ENCODE data around the gene TBX6. TPM values are rescaled to one million over a fixed set of nuclear protein-coding genes. Genes with fewer than 3 reads are reported as not detected.

Gene TBX6
- total and polyA plus RNA-seq, 10 of the 15 experiments (the other 5 are each of a cell fraction or from before 2014, with no cell fraction given) = 0.08 to 0.90 (median 0.31) TPM; not detected in 2

DNA sequence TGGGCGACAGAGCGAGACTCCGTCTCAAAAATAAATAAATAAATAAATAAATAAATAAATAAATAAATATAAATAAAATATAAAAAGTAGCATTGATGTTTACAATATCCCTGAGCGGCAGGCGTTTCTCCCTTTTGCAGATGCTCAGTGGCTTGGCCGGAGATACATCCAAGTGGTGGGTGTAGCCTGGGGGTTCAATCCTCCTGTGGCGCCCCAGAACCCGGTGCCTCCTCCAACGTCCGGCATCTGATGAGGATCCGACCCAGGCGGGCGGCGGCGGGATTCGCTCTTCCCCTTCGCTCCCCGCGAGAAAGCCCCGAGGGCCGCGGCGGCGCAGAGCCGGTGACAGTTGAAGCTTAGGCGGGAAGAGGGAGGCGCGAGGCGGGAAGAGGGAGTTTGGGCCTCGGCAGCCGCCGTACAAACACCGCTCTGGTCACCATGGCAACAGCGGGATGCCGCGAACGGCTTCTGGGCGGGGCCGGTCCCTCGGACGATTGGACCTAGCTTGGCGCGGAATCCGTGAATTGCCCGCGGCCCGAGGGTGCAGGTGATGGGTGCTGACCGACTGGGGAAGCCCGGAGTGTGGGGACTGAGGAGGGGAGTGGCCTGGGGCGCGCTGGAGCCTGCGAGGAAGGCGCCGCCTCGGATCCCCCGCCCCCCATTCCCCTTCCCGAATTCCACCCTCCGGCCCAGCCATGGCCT, 38.9 kb downstream of the TBX6 start (continued):
- no peak for TF ChIP-seq BCL11A (IDR thresholded peaks at IDR 0.05; ENCODE audit: low read depth, low read length)
- TF ChIP-seq, protein P1, sequence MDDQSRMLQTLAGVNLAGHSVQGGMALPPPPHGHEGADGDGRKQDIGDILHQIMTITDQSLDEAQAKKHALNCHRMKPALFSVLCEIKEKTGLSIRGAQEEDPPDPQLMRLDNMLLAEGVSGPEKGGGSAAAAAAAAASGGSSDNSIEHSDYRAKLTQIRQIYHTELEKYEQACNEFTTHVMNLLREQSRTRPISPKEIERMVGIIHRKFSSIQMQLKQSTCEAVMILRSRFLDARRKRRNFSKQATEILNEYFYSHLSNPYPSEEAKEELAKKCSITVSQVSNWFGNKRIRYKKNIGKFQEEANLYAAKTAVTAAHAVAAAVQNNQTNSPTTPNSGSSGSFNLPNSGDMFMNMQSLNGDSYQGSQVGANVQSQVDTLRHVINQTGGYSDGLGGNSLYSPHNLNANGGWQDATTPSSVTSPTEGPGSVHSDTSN (IDR thresholded peaks at IDR 0.05; ENCODE audit: insufficient replicate concordance, low read depth, low read length) = no peak
- TF ChIP-seq TARDBP (IDR thresholded peaks at IDR 0.05; ENCODE audit: borderline replicate concordance) = no peak
- peak in 1 of 2 experiments; percentile 55; a peak in 2 of 4 replicates for TF ChIP-seq BHLHE40 (IDR thresholded peaks at IDR 0.05; ENCODE audit: borderline replicate concordance in 1 of 2, low read depth in 2 of 2, low read length in 1 of 2)
- peak; percentile 85 for TF ChIP-seq MYB (IDR thresholded peaks at IDR 0.05; ENCODE audit: borderline replicate concordance, low read depth, low read length)
- peak; percentile 92 for TF ChIP-seq MXI1 (IDR thresholded peaks at IDR 0.05; ENCODE audit: low read depth, low read length)
- TF ChIP-seq NFYB (IDR thresholded peaks at IDR 0.05; ENCODE audit: insufficient read depth, low read depth, low read length) = no peak
- no peak for TF ChIP-seq HDAC6 (IDR thresholded peaks at IDR 0.05; ENCODE audit: unreplicated experiment)
- no peak for TF ChIP-seq ZNF384 (IDR thresholded peaks at IDR 0.05; ENCODE audit: borderline replicate concordance, low read depth, low read length)
- peak; percentile 59 for TF ChIP-seq RELA (IDR thresholded peaks at IDR 0.05; ENCODE audit: borderline replicate concordance, partially characterized antibody)
- TF ChIP-seq, protein P2, sequence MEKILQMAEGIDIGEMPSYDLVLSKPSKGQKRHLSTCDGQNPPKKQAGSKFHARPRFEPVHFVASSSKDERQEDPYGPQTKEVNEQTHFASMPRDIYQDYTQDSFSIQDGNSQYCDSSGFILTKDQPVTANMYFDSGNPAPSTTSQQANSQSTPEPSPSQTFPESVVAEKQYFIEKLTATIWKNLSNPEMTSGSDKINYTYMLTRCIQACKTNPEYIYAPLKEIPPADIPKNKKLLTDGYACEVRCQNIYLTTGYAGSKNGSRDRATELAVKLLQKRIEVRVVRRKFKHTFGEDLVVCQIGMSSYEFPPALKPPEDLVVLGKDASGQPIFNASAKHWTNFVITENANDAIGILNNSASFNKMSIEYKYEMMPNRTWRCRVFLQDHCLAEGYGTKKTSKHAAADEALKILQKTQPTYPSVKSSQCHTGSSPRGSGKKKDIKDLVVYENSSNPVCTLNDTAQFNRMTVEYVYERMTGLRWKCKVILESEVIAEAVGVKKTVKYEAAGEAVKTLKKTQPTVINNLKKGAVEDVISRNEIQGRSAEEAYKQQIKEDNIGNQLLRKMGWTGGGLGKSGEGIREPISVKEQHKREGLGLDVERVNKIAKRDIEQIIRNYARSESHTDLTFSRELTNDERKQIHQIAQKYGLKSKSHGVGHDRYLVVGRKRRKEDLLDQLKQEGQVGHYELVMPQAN (conservative IDR thresholded peaks at IDR 0.05) = peak; percentile 95
- peak; percentile 77 for TF ChIP-seq SP1 (IDR thresholded peaks at IDR 0.05; ENCODE audit: low read depth, low read length)
- TF ChIP-seq, protein P3, sequence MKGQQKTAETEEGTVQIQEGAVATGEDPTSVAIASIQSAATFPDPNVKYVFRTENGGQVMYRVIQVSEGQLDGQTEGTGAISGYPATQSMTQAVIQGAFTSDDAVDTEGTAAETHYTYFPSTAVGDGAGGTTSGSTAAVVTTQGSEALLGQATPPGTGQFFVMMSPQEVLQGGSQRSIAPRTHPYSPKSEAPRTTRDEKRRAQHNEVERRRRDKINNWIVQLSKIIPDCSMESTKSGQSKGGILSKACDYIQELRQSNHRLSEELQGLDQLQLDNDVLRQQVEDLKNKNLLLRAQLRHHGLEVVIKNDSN (IDR thresholded peaks at IDR 0.05; ENCODE audit: borderline replicate concordance, extremely low read length, insufficient read depth, low read depth, low read length) = no peak
- TF ChIP-seq, protein P4, sequence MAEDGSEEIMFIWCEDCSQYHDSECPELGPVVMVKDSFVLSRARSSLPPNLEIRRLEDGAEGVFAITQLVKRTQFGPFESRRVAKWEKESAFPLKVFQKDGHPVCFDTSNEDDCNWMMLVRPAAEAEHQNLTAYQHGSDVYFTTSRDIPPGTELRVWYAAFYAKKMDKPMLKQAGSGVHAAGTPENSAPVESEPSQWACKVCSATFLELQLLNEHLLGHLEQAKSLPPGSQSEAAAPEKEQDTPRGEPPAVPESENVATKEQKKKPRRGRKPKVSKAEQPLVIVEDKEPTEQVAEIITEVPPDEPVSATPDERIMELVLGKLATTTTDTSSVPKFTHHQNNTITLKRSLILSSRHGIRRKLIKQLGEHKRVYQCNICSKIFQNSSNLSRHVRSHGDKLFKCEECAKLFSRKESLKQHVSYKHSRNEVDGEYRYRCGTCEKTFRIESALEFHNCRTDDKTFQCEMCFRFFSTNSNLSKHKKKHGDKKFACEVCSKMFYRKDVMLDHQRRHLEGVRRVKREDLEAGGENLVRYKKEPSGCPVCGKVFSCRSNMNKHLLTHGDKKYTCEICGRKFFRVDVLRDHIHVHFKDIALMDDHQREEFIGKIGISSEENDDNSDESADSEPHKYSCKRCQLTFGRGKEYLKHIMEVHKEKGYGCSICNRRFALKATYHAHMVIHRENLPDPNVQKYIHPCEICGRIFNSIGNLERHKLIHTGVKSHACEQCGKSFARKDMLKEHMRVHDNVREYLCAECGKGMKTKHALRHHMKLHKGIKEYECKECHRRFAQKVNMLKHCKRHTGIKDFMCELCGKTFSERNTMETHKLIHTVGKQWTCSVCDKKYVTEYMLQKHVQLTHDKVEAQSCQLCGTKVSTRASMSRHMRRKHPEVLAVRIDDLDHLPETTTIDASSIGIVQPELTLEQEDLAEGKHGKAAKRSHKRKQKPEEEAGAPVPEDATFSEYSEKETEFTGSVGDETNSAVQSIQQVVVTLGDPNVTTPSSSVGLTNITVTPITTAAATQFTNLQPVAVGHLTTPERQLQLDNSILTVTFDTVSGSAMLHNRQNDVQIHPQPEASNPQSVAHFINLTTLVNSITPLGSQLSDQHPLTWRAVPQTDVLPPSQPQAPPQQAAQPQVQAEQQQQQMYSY (CRISPR knock-in tag; IDR thresholded peaks at IDR 0.05) = no peak
- peak in 1 of 2 experiments; percentile 49; a peak in 1 of 4 replicates for TF ChIP-seq EP300 (IDR thresholded peaks at IDR 0.05; ENCODE audit: borderline replicate concordance in 1 of 2, control insufficient read depth in 1 of 2, low read depth in 2 of 2, low read length in 2 of 2)
- no peak for TF ChIP-seq SMC3 (IDR thresholded peaks at IDR 0.05; ENCODE audit: borderline replicate concordance, low read length)
- no peak for TF ChIP-seq FOXK2 (IDR thresholded peaks at IDR 0.05)
- peak; percentile 70 for TF ChIP-seq POLR2A (IDR thresholded peaks at IDR 0.05; ENCODE audit: low read depth, low read length)
- TF ChIP-seq, protein P5, sequence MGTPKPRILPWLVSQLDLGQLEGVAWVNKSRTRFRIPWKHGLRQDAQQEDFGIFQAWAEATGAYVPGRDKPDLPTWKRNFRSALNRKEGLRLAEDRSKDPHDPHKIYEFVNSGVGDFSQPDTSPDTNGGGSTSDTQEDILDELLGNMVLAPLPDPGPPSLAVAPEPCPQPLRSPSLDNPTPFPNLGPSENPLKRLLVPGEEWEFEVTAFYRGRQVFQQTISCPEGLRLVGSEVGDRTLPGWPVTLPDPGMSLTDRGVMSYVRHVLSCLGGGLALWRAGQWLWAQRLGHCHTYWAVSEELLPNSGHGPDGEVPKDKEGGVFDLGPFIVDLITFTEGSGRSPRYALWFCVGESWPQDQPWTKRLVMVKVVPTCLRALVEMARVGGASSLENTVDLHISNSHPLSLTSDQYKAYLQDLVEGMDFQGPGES (IDR thresholded peaks at IDR 0.05) = no peak
- peak; percentile 57 for TF ChIP-seq RUNX3 (IDR thresholded peaks at IDR 0.05; ENCODE audit: low read length)
- TF ChIP-seq NFXL1 (IDR thresholded peaks at IDR 0.05; ENCODE audit: borderline replicate concordance) = no peak

Measured in GM12878 (cell line).